Measurements from ENCODE around the gene SLC44A2. TPM values are rescaled to one million over a fixed set of nuclear protein-coding genes. Genes with fewer than 3 reads are reported as not detected.

Gene SLC44A2
- total and polyA plus RNA-seq, 2 donors (not counting 1 experiment from before 2014, with no cell fraction given) = 91.3 to 173 TPM

DNA sequence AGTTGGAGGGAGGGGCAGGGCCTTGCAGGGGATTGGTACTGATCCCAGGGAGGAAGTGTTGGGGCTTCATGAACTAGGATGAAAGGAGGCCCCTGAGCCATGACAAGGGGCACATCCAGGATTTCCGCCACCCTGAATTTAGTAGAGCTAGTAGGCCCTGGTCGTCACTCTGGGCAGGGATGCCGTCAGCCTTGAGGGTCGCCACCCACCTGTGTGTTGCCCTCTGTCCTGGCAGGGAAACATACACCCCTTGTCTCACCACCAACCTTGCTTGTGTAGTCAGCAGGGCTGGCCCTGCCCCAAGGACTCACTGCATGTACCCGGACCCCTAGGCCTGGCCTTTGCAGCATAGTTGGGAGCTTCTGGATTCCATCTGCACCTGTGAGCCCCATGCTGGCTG, 66.5 kb downstream of the SLC44A2 start:
- TF ChIP-seq, protein P1, sequence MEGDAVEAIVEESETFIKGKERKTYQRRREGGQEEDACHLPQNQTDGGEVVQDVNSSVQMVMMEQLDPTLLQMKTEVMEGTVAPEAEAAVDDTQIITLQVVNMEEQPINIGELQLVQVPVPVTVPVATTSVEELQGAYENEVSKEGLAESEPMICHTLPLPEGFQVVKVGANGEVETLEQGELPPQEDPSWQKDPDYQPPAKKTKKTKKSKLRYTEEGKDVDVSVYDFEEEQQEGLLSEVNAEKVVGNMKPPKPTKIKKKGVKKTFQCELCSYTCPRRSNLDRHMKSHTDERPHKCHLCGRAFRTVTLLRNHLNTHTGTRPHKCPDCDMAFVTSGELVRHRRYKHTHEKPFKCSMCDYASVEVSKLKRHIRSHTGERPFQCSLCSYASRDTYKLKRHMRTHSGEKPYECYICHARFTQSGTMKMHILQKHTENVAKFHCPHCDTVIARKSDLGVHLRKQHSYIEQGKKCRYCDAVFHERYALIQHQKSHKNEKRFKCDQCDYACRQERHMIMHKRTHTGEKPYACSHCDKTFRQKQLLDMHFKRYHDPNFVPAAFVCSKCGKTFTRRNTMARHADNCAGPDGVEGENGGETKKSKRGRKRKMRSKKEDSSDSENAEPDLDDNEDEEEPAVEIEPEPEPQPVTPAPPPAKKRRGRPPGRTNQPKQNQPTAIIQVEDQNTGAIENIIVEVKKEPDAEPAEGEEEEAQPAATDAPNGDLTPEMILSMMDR (conservative IDR thresholded peaks at IDR 0.05 in 1 of 2, IDR thresholded peaks at IDR 0.05 in 1 of 2; ENCODE audit: low read depth in 1 of 2, low read length in 2 of 2) = no peak
- TF ChIP-seq EZH2 (IDR thresholded peaks at IDR 0.05; ENCODE audit: low read length, missing control alignments) = no peak
- no peak overlapping the region for H3K27ac ChIP-seq (ENCODE audit: insufficient read depth, low read length)
- no peaks in the 10 kb centered on the region for H3K9me3 ChIP-seq (ENCODE audit: control insufficient read depth, insufficient read depth, low read depth, low read length)
- H4K20me1 ChIP-seq (ENCODE audit: control insufficient read depth, extremely low read depth, insufficient read depth, low read length) = peaks cover 2% of the 10 kb centered on the region
- no peak overlapping the region for H2AFZ ChIP-seq (ENCODE audit: low read length)
- DNase-seq (ENCODE audit: low read depth in 2 of 2) = no peak
- no peak overlapping the region for H3K9ac ChIP-seq (ENCODE audit: insufficient read depth, low read length)
- H3K27me3 ChIP-seq (ENCODE audit: control insufficient read depth, insufficient read depth, low read length) = no peaks in the 10 kb centered on the region
- peaks cover 2% of the 10 kb centered on the region for H3K4me1 ChIP-seq (ENCODE audit: control insufficient read depth, extremely low read depth, insufficient read depth, low read length)
- H3K4me3 ChIP-seq (replicated peaks in 1 of 4; ENCODE audit: control extremely low read depth in 1 of 4, insufficient read depth in 1 of 4, low read depth in 3 of 4, low read length in 4 of 4) = no peak overlapping the region
- H3K79me2 ChIP-seq (ENCODE audit: control insufficient read depth, insufficient read depth, low read length) = peaks cover 3% of the 10 kb centered on the region
- no peak overlapping the region for H3K4me2 ChIP-seq (ENCODE audit: extremely low read depth, insufficient read depth, low read length)
- H3K36me3 ChIP-seq (ENCODE audit: control insufficient read depth, insufficient read depth, low read length) = peaks cover 39% of the 10 kb centered on the region

DNA sequence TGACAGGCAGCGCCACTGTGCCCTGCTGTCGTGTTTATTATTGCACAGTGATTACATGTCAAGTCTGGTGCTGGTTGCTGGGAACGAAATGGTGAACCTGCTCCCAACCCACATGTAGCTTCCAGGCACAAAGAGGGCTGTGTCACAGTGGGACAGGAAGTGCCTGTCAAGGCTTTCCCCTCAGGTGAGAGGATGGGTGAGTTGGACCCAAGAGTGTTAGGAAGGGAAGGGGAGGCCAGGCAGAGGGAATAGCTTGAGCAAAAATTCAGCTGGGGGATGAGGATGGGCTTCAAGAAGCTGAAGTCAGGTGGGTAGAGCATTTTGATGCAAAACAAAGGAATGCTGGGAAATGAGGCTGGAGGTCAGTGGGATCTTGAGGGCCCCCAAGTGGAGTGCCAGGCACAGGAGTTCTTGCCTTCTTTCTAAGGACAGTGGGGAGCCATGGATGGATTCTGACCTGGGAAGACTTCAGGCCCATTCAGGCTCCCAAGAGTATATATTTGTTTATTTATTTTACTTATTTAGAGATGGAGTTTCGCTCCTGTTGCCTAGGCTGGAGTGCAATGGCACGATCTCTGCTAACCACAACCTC, 67.4 kb downstream of the SLC44A2 start:
- H2AFZ ChIP-seq (ENCODE audit: low read length) = no peak overlapping the region
- peaks cover 3% of the 10 kb centered on the region for H3K79me2 ChIP-seq (ENCODE audit: control insufficient read depth, insufficient read depth, low read length)
- no peaks in the 10 kb centered on the region for H3K9me3 ChIP-seq (ENCODE audit: control insufficient read depth, insufficient read depth, low read depth, low read length)
- peaks cover 2% of the 10 kb centered on the region for H3K4me1 ChIP-seq (ENCODE audit: control insufficient read depth, extremely low read depth, insufficient read depth, low read length)
- peaks cover 2% of the 10 kb centered on the region for H4K20me1 ChIP-seq (ENCODE audit: control insufficient read depth, extremely low read depth, insufficient read depth, low read length)
- H3K4me2 ChIP-seq (ENCODE audit: extremely low read depth, insufficient read depth, low read length) = no peak overlapping the region
- H3K27ac ChIP-seq (ENCODE audit: insufficient read depth, low read length) = no peak overlapping the region
- H3K9ac ChIP-seq (ENCODE audit: insufficient read depth, low read length) = no peak overlapping the region
- no peak overlapping the region for H3K4me3 ChIP-seq (replicated peaks in 1 of 4; ENCODE audit: control extremely low read depth in 1 of 4, insufficient read depth in 1 of 4, low read depth in 3 of 4, low read length in 4 of 4)
- H3K27me3 ChIP-seq (ENCODE audit: control insufficient read depth, insufficient read depth, low read length) = no peaks in the 10 kb centered on the region
- no peak for DNase-seq (ENCODE audit: low read depth in 2 of 2)
- TF ChIP-seq, protein P1 (conservative IDR thresholded peaks at IDR 0.05 in 1 of 2, IDR thresholded peaks at IDR 0.05 in 1 of 2; ENCODE audit: low read depth in 1 of 2, low read length in 2 of 2) = no peak
- no peak for TF ChIP-seq EZH2 (IDR thresholded peaks at IDR 0.05; ENCODE audit: low read length, missing control alignments)
- H3K36me3 ChIP-seq (ENCODE audit: control insufficient read depth, insufficient read depth, low read length) = peaks cover 34% of the 10 kb centered on the region

Other genes with a start within 250 kb of the SLC44A2 start
- 72.4 and 95.5 TPM in 2 replicates for gene TYK2, start 245.0 kb upstream of the SLC44A2 start, total RNA-seq
- 17.4 and 24.0 TPM in 2 replicates for gene TYK2, start 245.0 kb upstream of the SLC44A2 start, polyA plus RNA-seq
- gene CDC37, start 222.0 kb upstream of the SLC44A2 start, total RNA-seq = 108 and 129 TPM in 2 replicates
- 266 and 342 TPM in 2 replicates for gene CDC37, start 222.0 kb upstream of the SLC44A2 start, polyA plus RNA-seq
- gene PDE4A, start 205.0 kb upstream of the SLC44A2 start, total RNA-seq = 3.1 and 4.1 TPM in 2 replicates
- gene PDE4A, start 205.0 kb upstream of the SLC44A2 start, polyA plus RNA-seq = 3.6 and 4.9 TPM in 2 replicates
- gene KEAP1, start 122.2 kb upstream of the SLC44A2 start, total RNA-seq = 81.7 and 103 TPM in 2 replicates
- gene KEAP1, start 122.2 kb upstream of the SLC44A2 start, polyA plus RNA-seq = 36.1 and 51.3 TPM in 2 replicates
- under 0.01 TPM in 1 of 2 replicates, not detected in the other for gene S1PR5, start 108.1 kb upstream of the SLC44A2 start, total RNA-seq
- 0.02 and 0.19 TPM in 2 replicates for gene S1PR5, start 108.1 kb upstream of the SLC44A2 start, polyA plus RNA-seq
- gene ATG4D, start 81.6 kb upstream of the SLC44A2 start, total RNA-seq = 13.4 and 14.9 TPM in 2 replicates
- 7.2 and 12.8 TPM in 2 replicates for gene ATG4D, start 81.6 kb upstream of the SLC44A2 start, polyA plus RNA-seq
- gene KRI1, start 59.5 kb upstream of the SLC44A2 start, total RNA-seq = 8.6 and 10.0 TPM in 2 replicates
- gene KRI1, start 59.5 kb upstream of the SLC44A2 start, polyA plus RNA-seq = 9.4 and 12.6 TPM in 2 replicates
- 3.9 and 10.7 TPM in 2 replicates for gene CDKN2D, start 56.6 kb upstream of the SLC44A2 start, total RNA-seq
- 9.7 and 15.7 TPM in 2 replicates for gene CDKN2D, start 56.6 kb upstream of the SLC44A2 start, polyA plus RNA-seq
- 0.17 TPM in 1 of 2 replicates, not detected in the other for gene AP1M2, start 38.2 kb upstream of the SLC44A2 start, total RNA-seq
- gene AP1M2, start 38.2 kb upstream of the SLC44A2 start, polyA plus RNA-seq = 0.16 and 0.45 TPM in 2 replicates
- gene ILF3, start 28.8 kb downstream of the SLC44A2 start, total RNA-seq = 55.0 and 78.4 TPM in 2 replicates
- 109 and 163 TPM in 2 replicates for gene ILF3, start 28.8 kb downstream of the SLC44A2 start, polyA plus RNA-seq
- 27.7 and 29.1 TPM in 2 replicates for gene QTRT1, start 75.9 kb downstream of the SLC44A2 start, total RNA-seq
- 21.1 and 22.6 TPM in 2 replicates for gene QTRT1, start 75.9 kb downstream of the SLC44A2 start, polyA plus RNA-seq
- gene DNM2, start 92.5 kb downstream of the SLC44A2 start, total RNA-seq = 52.9 and 76.8 TPM in 2 replicates
- gene DNM2, start 92.5 kb downstream of the SLC44A2 start, polyA plus RNA-seq = 42.6 and 48.6 TPM in 2 replicates
- gene TMED1, start 210.7 kb downstream of the SLC44A2 start, total RNA-seq = 37.5 and 40.1 TPM in 2 replicates
- gene TMED1, start 210.7 kb downstream of the SLC44A2 start, polyA plus RNA-seq = 42.1 and 42.3 TPM in 2 replicates
- 1.0 and 1.3 TPM in 2 replicates for gene C19orf38, start 222.9 kb downstream of the SLC44A2 start, total RNA-seq
- gene C19orf38, start 222.9 kb downstream of the SLC44A2 start, polyA plus RNA-seq = 0.08 TPM in 1 of 2 replicates, not detected in the other
- 17.2 and 24.8 TPM in 2 replicates for gene CARM1, start 246.0 kb downstream of the SLC44A2 start, total RNA-seq
- 41.9 and 60.0 TPM in 2 replicates for gene CARM1, start 246.0 kb downstream of the SLC44A2 start, polyA plus RNA-seq

Data from fibroblast of lung (primary cell).